ENCODE data around the gene MYO18A. TPM values are rescaled to one million over a fixed set of nuclear protein-coding genes. Genes with fewer than 3 reads are reported as not detected.
A peak's percentile ranks its signal among the peaks of the same experiment; 100 is the strongest.

The MYO18A gene
- total RNA-seq, 1 experiment from 2014 or later, result 37.2 TPM

DNA sequence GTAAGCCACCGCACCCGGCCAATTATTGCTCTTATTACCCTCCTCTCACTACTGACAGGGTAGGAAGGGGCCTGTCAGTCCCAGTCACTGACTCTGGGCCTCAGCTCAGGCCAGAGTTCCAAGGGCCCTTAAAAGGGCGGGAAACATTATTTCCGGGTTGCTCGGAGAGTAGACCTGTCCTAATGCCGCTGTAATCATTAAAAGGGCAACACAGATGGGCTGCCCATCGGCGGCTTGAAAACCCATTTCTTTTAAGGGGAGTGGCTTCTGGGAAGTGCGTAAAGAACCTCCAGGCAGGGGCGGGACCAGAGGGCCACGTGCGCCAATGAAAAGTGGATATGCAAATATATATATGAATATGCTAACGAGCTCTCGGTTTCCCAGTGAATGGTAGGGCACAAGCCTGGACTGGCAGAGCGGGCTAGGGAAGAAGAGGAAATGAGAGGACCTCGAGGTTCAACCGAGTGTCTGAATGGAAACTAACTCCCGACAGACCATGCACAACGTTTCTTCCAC lies 110.6 kb downstream of the MYO18A start:
- Histone ChIP-seq H3K27ac (ENCODE audit: low read depth, low read length) (no peak overlapping the region), H3K9me2 (ENCODE audit: insufficient read depth) (no peaks in the 10 kb centered on the region), H3K9ac (ENCODE audit: low read length) (no peak overlapping the region), H3K9me3 (ENCODE audit: control insufficient read depth in 1 of 2, insufficient read depth in 1 of 2, low read depth in 1 of 2, low read length in 2 of 2) (no peaks in the 10 kb centered on the region), H3K4me2 (ENCODE audit: low read length) (no peak overlapping the region), H3K79me2 (ENCODE audit: insufficient read depth, low read length) (no peaks in the 10 kb centered on the region), H3K4me1 (ENCODE audit: control insufficient read depth in 1 of 2, insufficient read depth in 2 of 2, low read length in 2 of 2) (no peaks in the 10 kb centered on the region), H4K20me1 (ENCODE audit: insufficient read depth) (no peaks in the 10 kb centered on the region), H3K36me3 (ENCODE audit: control insufficient read depth in 1 of 2, insufficient read depth in 2 of 2, low read length in 2 of 2) (no peaks in the 10 kb centered on the region), H2AFZ (ENCODE audit: low read depth, low read length, poor library complexity, severe bottlenecking) (no peak overlapping the region), H3K27me3 (ENCODE audit: insufficient read depth, low read length) (no peaks in the 10 kb centered on the region), H3K4me3 (replicated peaks in 1 of 2; ENCODE audit: low read depth in 1 of 2, low read length in 2 of 2) (no peak overlapping the region)
- TF ChIP-seq ZNF274 (IDR thresholded peaks at IDR 0.05; ENCODE audit: low read depth, low read length) (no peak), POLR2AphosphoS5 (IDR thresholded peaks at IDR 0.05; ENCODE audit: low read depth, low read length) (0 out of 2 replicates have a peak, but pooled peaks have one; percentile 6), SP1 (IDR thresholded peaks at IDR 0.05; ENCODE audit: low read depth) (no peak)
- ChIA-PET RAD21 (ENCODE audit: low non-redundant PET in 1 of 2, low total read pairs in 2 of 2, uncharacterized antibody in 2 of 2, unreplicated experiment in 2 of 2) (no interaction called here), POLR2A (no interaction called here), CTCF (no interaction called here)
- no TSS peak for BruUV-seq (replicated peaks)
- DNase-seq (ENCODE audit: low read depth, low spot score) (no peak), ATAC-seq (no peak)
- intact Hi-C loops (cut with micrococcal nuclease), result no loop called here

DNA sequence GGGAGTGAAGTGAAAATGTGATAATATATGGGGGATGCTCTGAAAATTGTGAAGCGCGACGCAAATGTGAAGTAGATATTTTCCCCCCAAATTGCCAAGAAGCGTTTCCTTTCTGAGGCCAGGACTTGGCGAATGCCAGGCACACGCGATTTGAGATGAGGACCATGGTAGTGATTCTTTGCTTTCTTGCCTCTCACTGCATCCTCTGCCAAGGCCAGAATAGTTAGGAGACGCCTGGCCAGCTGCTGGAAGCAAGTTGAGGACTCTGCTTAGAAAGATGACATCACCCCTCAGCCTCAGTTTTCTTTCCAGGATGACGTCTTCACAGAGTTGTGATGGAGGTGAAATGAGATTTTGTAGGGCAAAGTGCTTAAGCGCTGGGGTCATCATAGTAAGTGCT lies 111.4 kb downstream of the MYO18A start:
- Histone ChIP-seq H3K27ac (ENCODE audit: low read depth, low read length) (no peak overlapping the region), H2AFZ (ENCODE audit: low read depth, low read length, poor library complexity, severe bottlenecking) (no peak overlapping the region), H3K4me3 (replicated peaks in 1 of 2; ENCODE audit: low read depth in 1 of 2, low read length in 2 of 2) (no peak overlapping the region), H3K9ac (ENCODE audit: low read length) (no peak overlapping the region), H4K20me1 (ENCODE audit: insufficient read depth) (no peaks in the 10 kb centered on the region), H3K27me3 (ENCODE audit: insufficient read depth, low read length) (no peaks in the 10 kb centered on the region), H3K4me1 (ENCODE audit: control insufficient read depth in 1 of 2, insufficient read depth in 2 of 2, low read length in 2 of 2) (no peaks in the 10 kb centered on the region), H3K36me3 (ENCODE audit: control insufficient read depth in 1 of 2, insufficient read depth in 2 of 2, low read length in 2 of 2) (no peaks in the 10 kb centered on the region), H3K9me3 (ENCODE audit: control insufficient read depth in 1 of 2, insufficient read depth in 1 of 2, low read depth in 1 of 2, low read length in 2 of 2) (no peaks in the 10 kb centered on the region), H3K79me2 (ENCODE audit: insufficient read depth, low read length) (no peaks in the 10 kb centered on the region), H3K4me2 (ENCODE audit: low read length) (no peak overlapping the region), H3K9me2 (ENCODE audit: insufficient read depth) (no peaks in the 10 kb centered on the region)
- intact Hi-C loops (cut with micrococcal nuclease), result no loop called here
- ChIA-PET CTCF (interaction anchor here (1.3 kb wide), 1 partner anchor 103 kb away, joined by 3 read pairs; no protein-coding TSS in a partner anchor), POLR2A (no interaction called here), RAD21 (ENCODE audit: low non-redundant PET in 1 of 2, low total read pairs in 2 of 2, uncharacterized antibody in 2 of 2, unreplicated experiment in 2 of 2) (no interaction called here)
- DNase-seq (ENCODE audit: low read depth, low spot score), result no peak
- BruUV-seq (replicated peaks), result no TSS peak
- no peak for ATAC-seq
- TF ChIP-seq RAD21 (IDR thresholded peaks at IDR 0.05; ENCODE audit: low read depth), result no peak
- no peak for TF ChIP-seq POLR2A (IDR thresholded peaks at IDR 0.05; ENCODE audit: borderline replicate concordance, extremely low read depth, insufficient read depth, insufficient read length)
- TF ChIP-seq, protein P1, sequence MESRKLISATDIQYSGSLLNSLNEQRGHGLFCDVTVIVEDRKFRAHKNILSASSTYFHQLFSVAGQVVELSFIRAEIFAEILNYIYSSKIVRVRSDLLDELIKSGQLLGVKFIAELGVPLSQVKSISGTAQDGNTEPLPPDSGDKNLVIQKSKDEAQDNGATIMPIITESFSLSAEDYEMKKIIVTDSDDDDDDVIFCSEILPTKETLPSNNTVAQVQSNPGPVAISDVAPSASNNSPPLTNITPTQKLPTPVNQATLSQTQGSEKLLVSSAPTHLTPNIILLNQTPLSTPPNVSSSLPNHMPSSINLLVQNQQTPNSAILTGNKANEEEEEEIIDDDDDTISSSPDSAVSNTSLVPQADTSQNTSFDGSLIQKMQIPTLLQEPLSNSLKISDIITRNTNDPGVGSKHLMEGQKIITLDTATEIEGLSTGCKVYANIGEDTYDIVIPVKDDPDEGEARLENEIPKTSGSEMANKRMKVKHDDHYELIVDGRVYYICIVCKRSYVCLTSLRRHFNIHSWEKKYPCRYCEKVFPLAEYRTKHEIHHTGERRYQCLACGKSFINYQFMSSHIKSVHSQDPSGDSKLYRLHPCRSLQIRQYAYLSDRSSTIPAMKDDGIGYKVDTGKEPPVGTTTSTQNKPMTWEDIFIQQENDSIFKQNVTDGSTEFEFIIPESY (IDR thresholded peaks at IDR 0.05; ENCODE audit: extremely low read depth, insufficient replicate concordance, low read length), result no peak
- no peak for TF ChIP-seq EZH2 (IDR thresholded peaks at IDR 0.05)
- TF ChIP-seq ZNF274 (IDR thresholded peaks at IDR 0.05; ENCODE audit: low read depth, low read length), result no peak
- no peak for TF ChIP-seq ZFX (IDR thresholded peaks at IDR 0.05)
- no peak for TF ChIP-seq SIN3A (IDR thresholded peaks at IDR 0.05; ENCODE audit: low read depth)
- TF ChIP-seq, protein P2, sequence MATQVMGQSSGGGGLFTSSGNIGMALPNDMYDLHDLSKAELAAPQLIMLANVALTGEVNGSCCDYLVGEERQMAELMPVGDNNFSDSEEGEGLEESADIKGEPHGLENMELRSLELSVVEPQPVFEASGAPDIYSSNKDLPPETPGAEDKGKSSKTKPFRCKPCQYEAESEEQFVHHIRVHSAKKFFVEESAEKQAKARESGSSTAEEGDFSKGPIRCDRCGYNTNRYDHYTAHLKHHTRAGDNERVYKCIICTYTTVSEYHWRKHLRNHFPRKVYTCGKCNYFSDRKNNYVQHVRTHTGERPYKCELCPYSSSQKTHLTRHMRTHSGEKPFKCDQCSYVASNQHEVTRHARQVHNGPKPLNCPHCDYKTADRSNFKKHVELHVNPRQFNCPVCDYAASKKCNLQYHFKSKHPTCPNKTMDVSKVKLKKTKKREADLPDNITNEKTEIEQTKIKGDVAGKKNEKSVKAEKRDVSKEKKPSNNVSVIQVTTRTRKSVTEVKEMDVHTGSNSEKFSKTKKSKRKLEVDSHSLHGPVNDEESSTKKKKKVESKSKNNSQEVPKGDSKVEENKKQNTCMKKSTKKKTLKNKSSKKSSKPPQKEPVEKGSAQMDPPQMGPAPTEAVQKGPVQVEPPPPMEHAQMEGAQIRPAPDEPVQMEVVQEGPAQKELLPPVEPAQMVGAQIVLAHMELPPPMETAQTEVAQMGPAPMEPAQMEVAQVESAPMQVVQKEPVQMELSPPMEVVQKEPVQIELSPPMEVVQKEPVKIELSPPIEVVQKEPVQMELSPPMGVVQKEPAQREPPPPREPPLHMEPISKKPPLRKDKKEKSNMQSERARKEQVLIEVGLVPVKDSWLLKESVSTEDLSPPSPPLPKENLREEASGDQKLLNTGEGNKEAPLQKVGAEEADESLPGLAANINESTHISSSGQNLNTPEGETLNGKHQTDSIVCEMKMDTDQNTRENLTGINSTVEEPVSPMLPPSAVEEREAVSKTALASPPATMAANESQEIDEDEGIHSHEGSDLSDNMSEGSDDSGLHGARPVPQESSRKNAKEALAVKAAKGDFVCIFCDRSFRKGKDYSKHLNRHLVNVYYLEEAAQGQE (IDR thresholded peaks at IDR 0.05; ENCODE audit: low read depth), result no peak
- no peak for TF ChIP-seq POLR2AphosphoS5 (IDR thresholded peaks at IDR 0.05; ENCODE audit: low read depth, low read length)
- TF ChIP-seq SP1 (IDR thresholded peaks at IDR 0.05; ENCODE audit: low read depth), result no peak
- TF ChIP-seq TCF7L2 (IDR thresholded peaks at IDR 0.05; ENCODE audit: borderline replicate concordance, extremely low read depth, insufficient read depth, insufficient read length), result no peak
- no peak for TF ChIP-seq JUND (IDR thresholded peaks at IDR 0.05)
- TF ChIP-seq, protein P3, sequence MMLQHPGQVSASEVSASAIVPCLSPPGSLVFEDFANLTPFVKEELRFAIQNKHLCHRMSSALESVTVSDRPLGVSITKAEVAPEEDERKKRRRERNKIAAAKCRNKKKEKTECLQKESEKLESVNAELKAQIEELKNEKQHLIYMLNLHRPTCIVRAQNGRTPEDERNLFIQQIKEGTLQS (IDR thresholded peaks at IDR 0.05), result no peak
- no peak for TF ChIP-seq CBX3 (IDR thresholded peaks at IDR 0.05; ENCODE audit: low read depth)
- TF ChIP-seq EZH2phosphoT487 (IDR thresholded peaks at IDR 0.05; ENCODE audit: borderline replicate concordance), result no peak
- no peak for TF ChIP-seq SRF (IDR thresholded peaks at IDR 0.05; ENCODE audit: low read depth)
- no peak for TF ChIP-seq ELF1 (IDR thresholded peaks at IDR 0.05; ENCODE audit: borderline replicate concordance, low read depth)

Measured in HCT116 (cell line).